Hepatic stellate cell (primary cell): ENCODE measurements around the gene UNC5CL.

Experiments used
- DNase-seq: peaks from one replicate; pipeline ENCODE4 v3.0.0; 2011; ENCODE audit warnings: low spot score

The UNC5CL gene

GRCh38 chr6:41063884-41064285 lies 24.9 kb upstream of the UNC5CL start:
- DNase-seq, result no peak

- DNase-seq, result no peak
These were observed 23.0 kb upstream of the UNC5CL start for GRCh38 chr6:41062056-41062455.

- no peak for DNase-seq
These were observed 22.2 kb upstream of the UNC5CL start for GRCh38 chr6:41061196-41061726.

- peak; percentile 37 for DNase-seq
These were observed 20.5 kb upstream of the UNC5CL start for GRCh38 chr6:41059556-41059955.

GRCh38 chr6:41058783-41059181 lies 19.8 kb upstream of the UNC5CL start:
- DNase-seq, result no peak

GRCh38 chr6:41056768-41057490 lies 17.9 kb upstream of the UNC5CL start:
- no peak for DNase-seq

GRCh38 chr6:41055149-41055548 lies 16.1 kb upstream of the UNC5CL start:
- no peak for DNase-seq

GRCh38 chr6:41054511-41054910 lies 15.5 kb upstream of the UNC5CL start:
- no peak for DNase-seq

- no peak for DNase-seq
These were observed 14.0 kb upstream of the UNC5CL start, which contains the start of gene APOBEC2 for GRCh38 chr6:41053041-41053440. Gene APOBEC2, plus strand, starts transcription at chr6:41053202. Its CDS starts 146 bp downstream, at chr6:41053348.

GRCh38 chr6:41051873-41052272 lies 12.9 kb upstream of the UNC5CL start:
- DNase-seq, result no peak

GRCh38 chr6:41050536-41050935 lies 11.5 kb upstream of the UNC5CL start:
- DNase-seq, result no peak

- DNase-seq, result no peak
These were observed 10.9 kb upstream of the UNC5CL start for GRCh38 chr6:41049955-41050354.

GRCh38 chr6:41049521-41049920 lies 10.5 kb upstream of the UNC5CL start:
- DNase-seq, result no peak

GRCh38 chr6:41047745-41048732 lies 9.0 kb upstream of the UNC5CL start:
- DNase-seq, result no peak

- DNase-seq, result no peak
These were observed 8.3 kb upstream of the UNC5CL start for GRCh38 chr6:41047306-41047705.

- no peak for DNase-seq
These were observed 7.1 kb upstream of the UNC5CL start for GRCh38 chr6:41046084-41046483.

- no peak for DNase-seq
These were observed 6.6 kb upstream of the UNC5CL start for GRCh38 chr6:41045664-41046063.

GRCh38 chr6:41043151-41043550 lies 4.1 kb upstream of the UNC5CL start:
- DNase-seq, result no peak

- no peak for DNase-seq
These were observed 3.4 kb upstream of the UNC5CL start, which contains the start of gene TSPO2 for GRCh38 chr6:41042226-41043055. Gene TSPO2, plus strand, starts transcription at chr6:41042467. Its CDS starts 519 bp downstream, at chr6:41042986.

- DNase-seq, result no peak
These were observed 2.0 kb upstream of the UNC5CL start for GRCh38 chr6:41040940-41041536.
